ENCODE data around the gene MMP20. TPM values are rescaled to one million over a fixed set of nuclear protein-coding genes. Genes with fewer than 3 reads are reported as not detected.

MMP20 gene
- total RNA-seq, 1 experiment from 2014 or later = not detected

GRCh38 chr11:102573851-102574250 lies 51.3 kb downstream of the MMP20 start:
- H3K27ac ChIP-seq (ENCODE audit: low read length) = no peak overlapping the region
- no peaks in the 10 kb centered on the region for H4K20me1 ChIP-seq (ENCODE audit: insufficient read depth, low read depth, low read length)
- H3K27me3 ChIP-seq (ENCODE audit: low read length) = no peaks in the 10 kb centered on the region
- no peak overlapping the region for H3K9ac ChIP-seq (ENCODE audit: low read length)
- no peak overlapping the region for H2AFZ ChIP-seq (ENCODE audit: low read length)
- H3K9me2 ChIP-seq (replicated peaks; ENCODE audit: insufficient read depth, low read length) = no peaks in the 10 kb centered on the region; the same call in 1 of the 2 replicates
- no peaks in the 10 kb centered on the region for H3K9me3 ChIP-seq (ENCODE audit: low read length)
- H3K79me2 ChIP-seq (ENCODE audit: low read length) = no peaks in the 10 kb centered on the region
- no peak for DNase-seq
- H3K36me3 ChIP-seq (ENCODE audit: insufficient read depth, low read length) = no peaks in the 10 kb centered on the region
- no peak overlapping the region for H3K4me2 ChIP-seq (ENCODE audit: low read depth, low read length, poor library complexity, severe bottlenecking)
- no peaks in the 10 kb centered on the region for H3K4me1 ChIP-seq (ENCODE audit: low read length)
- H3K4me3 ChIP-seq (ENCODE audit: low read length) = no peak overlapping the region

GRCh38 chr11:102572554-102573220 lies 52.4 kb downstream of the MMP20 start:
- no peak overlapping the region for H3K9ac ChIP-seq (ENCODE audit: low read length)
- no peak for DNase-seq
- no peaks in the 10 kb centered on the region for H3K27me3 ChIP-seq (ENCODE audit: low read length)
- no peak overlapping the region for H2AFZ ChIP-seq (ENCODE audit: low read length)
- no peaks in the 10 kb centered on the region for H3K9me3 ChIP-seq (ENCODE audit: low read length)
- H3K36me3 ChIP-seq (ENCODE audit: insufficient read depth, low read length) = no peaks in the 10 kb centered on the region
- no peak overlapping the region for H3K27ac ChIP-seq (ENCODE audit: low read length)
- H4K20me1 ChIP-seq (ENCODE audit: insufficient read depth, low read depth, low read length) = no peaks in the 10 kb centered on the region
- H3K9me2 ChIP-seq (replicated peaks; ENCODE audit: insufficient read depth, low read length) = no peaks in the 10 kb centered on the region; the same call in 1 of the 2 replicates
- H3K79me2 ChIP-seq (ENCODE audit: low read length) = no peaks in the 10 kb centered on the region
- no peak overlapping the region for H3K4me2 ChIP-seq (ENCODE audit: low read depth, low read length, poor library complexity, severe bottlenecking)
- no peaks in the 10 kb centered on the region for H3K4me1 ChIP-seq (ENCODE audit: low read length)
- no peak overlapping the region for H3K4me3 ChIP-seq (ENCODE audit: low read length)

DNA sequence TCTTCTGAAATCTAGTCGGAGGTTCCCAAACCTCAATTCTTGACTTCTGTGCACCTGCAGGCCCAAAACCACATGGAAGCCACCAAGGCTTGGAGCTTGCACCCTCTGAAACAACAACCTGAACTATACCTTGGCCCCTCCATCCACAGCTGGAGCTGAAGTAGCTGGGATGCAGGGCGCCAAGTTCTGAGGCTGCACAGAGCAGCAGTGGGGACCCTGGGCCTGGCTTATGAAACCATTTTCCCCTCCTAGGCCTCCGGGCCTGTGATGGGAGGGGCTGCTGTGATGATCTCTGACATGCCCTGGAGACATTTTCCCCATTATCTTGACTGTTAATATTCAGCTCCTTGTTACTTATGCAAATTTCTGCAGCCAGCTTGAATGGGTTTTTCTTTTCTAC lies 56.3 kb downstream of the MMP20 start:
- Histone ChIP-seq H3K9me3 (ENCODE audit: low read length) (0 out of 2 replicates have a peak, but pooled peaks cover 2% of the 10 kb centered on the region), H3K4me3 (ENCODE audit: low read length) (no peak overlapping the region), H3K79me2 (ENCODE audit: low read length) (no peaks in the 10 kb centered on the region), H2AFZ (ENCODE audit: low read length) (no peak overlapping the region), H3K9ac (ENCODE audit: low read length) (no peak overlapping the region), H3K27ac (ENCODE audit: low read length) (no peak overlapping the region), H3K9me2 (replicated peaks; ENCODE audit: insufficient read depth, low read length) (no peaks in the 10 kb centered on the region), H3K4me1 (ENCODE audit: low read length) (no peaks in the 10 kb centered on the region), H4K20me1 (ENCODE audit: insufficient read depth, low read depth, low read length) (no peaks in the 10 kb centered on the region), H3K4me2 (ENCODE audit: low read depth, low read length, poor library complexity, severe bottlenecking) (no peak overlapping the region), H3K27me3 (ENCODE audit: low read length) (no peaks in the 10 kb centered on the region), H3K36me3 (ENCODE audit: insufficient read depth, low read length) (no peaks in the 10 kb centered on the region)
- DNase-seq = no peak

DNA sequence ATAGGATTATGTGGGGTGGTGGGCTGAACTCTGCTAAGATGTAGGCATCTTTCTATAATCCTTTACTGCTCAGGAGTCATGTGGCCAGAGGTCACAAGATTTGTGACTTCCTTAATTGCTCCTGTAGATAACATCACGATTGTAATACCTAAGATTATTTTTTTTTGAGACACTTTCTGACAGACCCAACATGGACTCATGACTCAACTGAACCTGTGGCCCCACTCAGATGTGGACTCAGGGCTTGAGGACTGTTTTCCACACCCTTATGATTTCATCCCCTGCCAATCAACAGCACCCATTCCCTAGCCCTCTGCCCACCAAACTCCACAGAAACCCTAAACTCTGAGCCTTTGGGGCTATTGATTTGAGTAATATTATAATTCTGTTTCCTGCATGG lies 59.0 kb downstream of the MMP20 start:
- H3K9me2 ChIP-seq (replicated peaks; ENCODE audit: insufficient read depth, low read length) = no peaks in the 10 kb centered on the region
- no peaks in the 10 kb centered on the region for H3K79me2 ChIP-seq (ENCODE audit: low read length)
- H3K9ac ChIP-seq (ENCODE audit: low read length) = no peak overlapping the region
- DNase-seq = no peak
- no peaks in the 10 kb centered on the region for H3K27me3 ChIP-seq (ENCODE audit: low read length)
- no peak overlapping the region for H3K4me3 ChIP-seq (ENCODE audit: low read length)
- no peak overlapping the region for H2AFZ ChIP-seq (ENCODE audit: low read length)
- peaks cover 4% of the 10 kb centered on the region for H3K4me1 ChIP-seq (ENCODE audit: low read length)
- no peaks in the 10 kb centered on the region for H3K36me3 ChIP-seq (ENCODE audit: insufficient read depth, low read length)
- no peak overlapping the region for H3K4me2 ChIP-seq (ENCODE audit: low read depth, low read length, poor library complexity, severe bottlenecking)
- 0 out of 2 replicates have a peak, but pooled peaks cover 2% of the 10 kb centered on the region for H3K9me3 ChIP-seq (ENCODE audit: low read length)
- no peak overlapping the region for H3K27ac ChIP-seq (ENCODE audit: low read length)
- no peaks in the 10 kb centered on the region for H4K20me1 ChIP-seq (ENCODE audit: insufficient read depth, low read depth, low read length)

- no peaks in the 10 kb centered on the region for H4K20me1 ChIP-seq (ENCODE audit: insufficient read depth, low read depth, low read length)
- no peaks in the 10 kb centered on the region for H3K36me3 ChIP-seq (ENCODE audit: insufficient read depth, low read length)
- DNase-seq = no peak
- H3K4me2 ChIP-seq (ENCODE audit: low read depth, low read length, poor library complexity, severe bottlenecking) = no peak overlapping the region
- no peaks in the 10 kb centered on the region for H3K9me2 ChIP-seq (replicated peaks; ENCODE audit: insufficient read depth, low read length)
- no peak overlapping the region for H3K4me3 ChIP-seq (ENCODE audit: low read length)
- H3K4me1 ChIP-seq (ENCODE audit: low read length) = peaks cover 22% of the 10 kb centered on the region
- 0 out of 2 replicates have a peak, but pooled peaks cover 2% of the 10 kb centered on the region for H3K9me3 ChIP-seq (ENCODE audit: low read length)
- H3K9ac ChIP-seq (ENCODE audit: low read length) = no peak overlapping the region
- no peak overlapping the region for H2AFZ ChIP-seq (ENCODE audit: low read length)
- H3K27ac ChIP-seq (ENCODE audit: low read length) = no peak overlapping the region
- no peaks in the 10 kb centered on the region for H3K79me2 ChIP-seq (ENCODE audit: low read length)
- H3K27me3 ChIP-seq (ENCODE audit: low read length) = no peaks in the 10 kb centered on the region
Measured at GRCh38 chr11:102564110-102564509, 61.0 kb downstream of the MMP20 start.

- no peak overlapping the region for H3K9ac ChIP-seq (ENCODE audit: low read length)
- no peaks in the 10 kb centered on the region for H4K20me1 ChIP-seq (ENCODE audit: insufficient read depth, low read depth, low read length)
- no peak for DNase-seq
- H3K4me2 ChIP-seq (ENCODE audit: low read depth, low read length, poor library complexity, severe bottlenecking) = no peak overlapping the region
- no peaks in the 10 kb centered on the region for H3K36me3 ChIP-seq (ENCODE audit: insufficient read depth, low read length)
- H3K79me2 ChIP-seq (ENCODE audit: low read length) = no peaks in the 10 kb centered on the region
- H3K4me1 ChIP-seq (ENCODE audit: low read length) = peaks cover 22% of the 10 kb centered on the region
- H3K27me3 ChIP-seq (ENCODE audit: low read length) = no peaks in the 10 kb centered on the region
- no peaks in the 10 kb centered on the region for H3K9me2 ChIP-seq (replicated peaks; ENCODE audit: insufficient read depth, low read length)
- no peaks in the 10 kb centered on the region for H3K9me3 ChIP-seq (ENCODE audit: low read length)
- no peak overlapping the region for H3K27ac ChIP-seq (ENCODE audit: low read length)
- H2AFZ ChIP-seq (ENCODE audit: low read length) = no peak overlapping the region; the same call in 1 of the 2 replicates
- no peak overlapping the region for H3K4me3 ChIP-seq (ENCODE audit: low read length)
Measured at GRCh38 chr11:102561636-102562035, 63.5 kb downstream of the MMP20 start.

DNA sequence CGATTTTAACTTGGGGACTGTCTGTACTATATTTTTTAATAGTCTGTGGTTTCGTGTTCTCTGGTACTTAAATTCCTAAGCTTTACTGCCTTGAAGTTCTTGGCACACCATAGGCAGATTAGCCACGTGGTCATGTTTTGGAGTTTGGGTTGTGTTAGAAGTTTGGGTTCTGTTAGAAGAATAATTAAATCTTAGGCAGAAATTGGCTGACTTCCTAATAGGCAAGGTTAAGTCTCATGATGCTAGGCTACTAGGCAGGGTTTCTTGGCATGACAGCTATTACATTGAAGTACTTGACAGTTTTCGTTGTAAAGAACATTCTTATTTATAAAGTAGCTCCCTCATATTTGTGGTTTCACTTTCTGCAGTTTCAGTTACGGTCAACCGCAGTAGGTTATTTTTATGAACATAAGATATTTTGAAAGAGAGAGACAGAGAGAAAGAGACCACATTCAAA lies 64.5 kb downstream of the MMP20 start:
- Histone ChIP-seq H3K27ac (ENCODE audit: low read length) (no peak overlapping the region), H3K4me1 (ENCODE audit: low read length) (peaks cover 22% of the 10 kb centered on the region), H3K79me2 (ENCODE audit: low read length) (no peaks in the 10 kb centered on the region), H4K20me1 (ENCODE audit: insufficient read depth, low read depth, low read length) (no peaks in the 10 kb centered on the region), H3K36me3 (ENCODE audit: insufficient read depth, low read length) (no peaks in the 10 kb centered on the region), H3K4me2 (ENCODE audit: low read depth, low read length, poor library complexity, severe bottlenecking) (peak overlapping the region; percentile 55), H3K9ac (ENCODE audit: low read length) (peak overlapping the region; percentile 22; the same call in 1 of the 2 replicates), H3K4me3 (ENCODE audit: low read length) (peak overlapping the region; percentile 27), H3K27me3 (ENCODE audit: low read length) (no peaks in the 10 kb centered on the region), H3K9me2 (replicated peaks; ENCODE audit: insufficient read depth, low read length) (no peaks in the 10 kb centered on the region), H3K9me3 (ENCODE audit: low read length) (no peaks in the 10 kb centered on the region), H2AFZ (ENCODE audit: low read length) (peak overlapping the region; percentile 91)
- peak; percentile 60 for DNase-seq

- H3K9me3 ChIP-seq (ENCODE audit: low read length) = no peaks in the 10 kb centered on the region
- H3K4me3 ChIP-seq (ENCODE audit: low read length) = no peak overlapping the region
- H3K27me3 ChIP-seq (ENCODE audit: low read length) = no peaks in the 10 kb centered on the region
- H2AFZ ChIP-seq (ENCODE audit: low read length) = peak overlapping the region; percentile 91
- DNase-seq = peak; percentile 67
- H3K9ac ChIP-seq (ENCODE audit: low read length) = 0 out of 2 replicates have a peak overlapping the region, but pooled peaks have one; percentile 2
- H3K9me2 ChIP-seq (replicated peaks; ENCODE audit: insufficient read depth, low read length) = no peaks in the 10 kb centered on the region
- peaks cover 22% of the 10 kb centered on the region for H3K4me1 ChIP-seq (ENCODE audit: low read length)
- H3K4me2 ChIP-seq (ENCODE audit: low read depth, low read length, poor library complexity, severe bottlenecking) = peak overlapping the region; percentile 55
- H3K27ac ChIP-seq (ENCODE audit: low read length) = no peak overlapping the region
- H3K36me3 ChIP-seq (ENCODE audit: insufficient read depth, low read length) = no peaks in the 10 kb centered on the region
- no peaks in the 10 kb centered on the region for H3K79me2 ChIP-seq (ENCODE audit: low read length)
- H4K20me1 ChIP-seq (ENCODE audit: insufficient read depth, low read depth, low read length) = no peaks in the 10 kb centered on the region
Measured at GRCh38 chr11:102559839-102560238, 65.3 kb downstream of the MMP20 start.

Measured in Karpas-422 (cell line).